Hepatocyte (in vitro differentiated cells): ENCODE data around the gene ACTC1. TPM values are rescaled to one million over a fixed set of nuclear protein-coding genes. Genes with fewer than 3 reads are reported as not detected.

ENCODE experiments used
- DNase-seq: peaks from one replicate; pipeline ENCODE4 v3.0.0-alpha.2; 2016; ENCODE audit warnings: low spot score
- H2AFZ ChIP-seq: fragments of 200-600 bp; sonication (generic); 2 replicates; pipeline ENCODE4 v1.6.0; 2016; ENCODE audit warnings: antibody characterized with exemption, mild to moderate bottlenecking
- H3K27ac ChIP-seq: fragments of 200-600 bp; sonication (generic); 2 replicates; pipeline ENCODE4 v1.5.1; 2016; ENCODE audit warnings: mild to moderate bottlenecking
- H3K27me3 ChIP-seq: fragments of 200-600 bp; sonication (generic); 2 replicates; pipeline ENCODE4 v1.6.1; 2016
- H3K36me3 ChIP-seq: fragments of 200-600 bp; sonication (generic); replicated peaks from 2 replicates; pipeline ENCODE4 v1.5.1; 2016; ENCODE audit warnings: low read depth; ENCODE audit not compliant: insufficient read depth
- H3K4me1 ChIP-seq: fragments of 200-600 bp; sonication (generic); 2 replicates; pipeline ENCODE4 v1.5.1; 2016; ENCODE audit warnings: mild to moderate bottlenecking, moderate library complexity; ENCODE audit not compliant: insufficient read depth
- H3K4me2 ChIP-seq: fragments of 200-600 bp; sonication (generic); 2 replicates; pipeline ENCODE4 v1.6.0; 2016
- H3K4me3 ChIP-seq: fragments of 200-600 bp; sonication (generic); 2 replicates; pipeline ENCODE4 v1.5.1; 2016; ENCODE audit warnings: mild to moderate bottlenecking
- H3K79me2 ChIP-seq: fragments of 200-600 bp; sonication (generic); 2 replicates; pipeline ENCODE4 v1.6.0; 2017; ENCODE audit warnings: mild to moderate bottlenecking
- H3K9me2 ChIP-seq: fragments of 200-600 bp; sonication (generic); replicated peaks from 2 replicates; pipeline ENCODE4 v1.6.0; 2017; ENCODE audit warnings: mild to moderate bottlenecking; ENCODE audit not compliant: insufficient read depth
- H3K9me3 ChIP-seq: fragments of 200-600 bp; sonication (generic); 2 replicates; pipeline ENCODE4 v1.5.1; 2016; ENCODE audit warnings: low read depth, mild to moderate bottlenecking
- H4K20me1 ChIP-seq: fragments of 200-600 bp; sonication (generic); 2 replicates; pipeline ENCODE4 v1.6.0; 2016; ENCODE audit warnings: mild to moderate bottlenecking; ENCODE audit not compliant: insufficient read depth, poor library complexity, severe bottlenecking
- EZH2 ChIP-seq: fragments of 200-600 bp; sonication (generic); IDR thresholded peaks from 2 replicates; pipeline ENCODE4 v1.6.1; 2016; ENCODE audit warnings: antibody characterized with exemption, mild to moderate bottlenecking, borderline replicate concordance
- EZH2phosphoT487 ChIP-seq: fragments of 200-600 bp; sonication (generic); IDR thresholded peaks from one replicate; pipeline ENCODE4 v1.6.1; 2018; ENCODE audit warnings: antibody characterized with exemption, mild to moderate bottlenecking, low read depth, moderate library complexity; ENCODE audit not compliant: unreplicated experiment, severe bottlenecking
- WGBS: methylation state at CpG from one replicate; pipeline ENCODE4 v1.1.6; 2016; ENCODE audit warnings: low lambda C conversion rate; ENCODE audit errors: missing lambda C conversion rate; 5-methylcytosine and 5-hydroxymethylcytosine counted together
- polyA plus RNA-seq: library from polyadenylated mRNA; unstranded; fragments of >200 nt; fragmentation: Nextera tagmentation; extraction: Ambion mirVana; gene quantifications from 2 replicates; pipeline ENCODE4 v1.2.1, GENCODE V29; 2016
- total RNA-seq: library from RNA; depleted of rRNA; stranded (reverse); fragments of >200 nt; gene quantifications from 2 replicates; pipeline ENCODE4 v1.2.3, GENCODE V29; 2014
- TF ChIP-seq, protein P1 (sequence below): fragments of 200-600 bp; sonication (generic); IDR thresholded peaks from 2 replicates; pipeline ENCODE4 v1.5.1; 2016; ENCODE audit warnings: antibody characterized with exemption, mild to moderate bottlenecking; ENCODE audit not compliant: poor library complexity

The ACTC1 gene
- total and polyA plus RNA-seq, 2 experiments from 2014 or later = 1.7 to 4.7 TPM

DNA sequence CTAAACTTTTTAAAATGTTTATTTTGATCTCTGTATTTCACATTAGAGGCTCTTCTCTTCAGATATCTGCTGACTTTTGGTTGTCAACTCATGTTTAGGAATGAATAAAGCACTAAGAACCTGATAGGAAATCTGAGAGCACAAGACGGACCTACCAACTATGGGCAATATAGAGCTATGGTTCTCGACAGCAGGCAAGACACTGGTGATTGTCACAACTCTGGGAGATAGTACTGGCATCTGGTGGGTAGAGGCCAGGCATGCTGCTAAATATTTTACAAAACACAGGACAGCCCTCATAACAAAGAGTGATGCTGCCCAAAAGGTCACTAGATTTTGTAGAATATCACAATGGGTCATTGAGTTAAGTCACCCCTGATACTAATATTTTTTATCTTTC lies 23.0 kb downstream of the ACTC1 start:
- 90% methylated on average over 2 of the region's 2 CpGs for WGBS
- no peak for TF ChIP-seq EZH2
- TF ChIP-seq, protein P1, sequence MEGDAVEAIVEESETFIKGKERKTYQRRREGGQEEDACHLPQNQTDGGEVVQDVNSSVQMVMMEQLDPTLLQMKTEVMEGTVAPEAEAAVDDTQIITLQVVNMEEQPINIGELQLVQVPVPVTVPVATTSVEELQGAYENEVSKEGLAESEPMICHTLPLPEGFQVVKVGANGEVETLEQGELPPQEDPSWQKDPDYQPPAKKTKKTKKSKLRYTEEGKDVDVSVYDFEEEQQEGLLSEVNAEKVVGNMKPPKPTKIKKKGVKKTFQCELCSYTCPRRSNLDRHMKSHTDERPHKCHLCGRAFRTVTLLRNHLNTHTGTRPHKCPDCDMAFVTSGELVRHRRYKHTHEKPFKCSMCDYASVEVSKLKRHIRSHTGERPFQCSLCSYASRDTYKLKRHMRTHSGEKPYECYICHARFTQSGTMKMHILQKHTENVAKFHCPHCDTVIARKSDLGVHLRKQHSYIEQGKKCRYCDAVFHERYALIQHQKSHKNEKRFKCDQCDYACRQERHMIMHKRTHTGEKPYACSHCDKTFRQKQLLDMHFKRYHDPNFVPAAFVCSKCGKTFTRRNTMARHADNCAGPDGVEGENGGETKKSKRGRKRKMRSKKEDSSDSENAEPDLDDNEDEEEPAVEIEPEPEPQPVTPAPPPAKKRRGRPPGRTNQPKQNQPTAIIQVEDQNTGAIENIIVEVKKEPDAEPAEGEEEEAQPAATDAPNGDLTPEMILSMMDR = no peak
- no peak for TF ChIP-seq EZH2phosphoT487
- H3K9me3 ChIP-seq = no peaks in the 10 kb centered on the region

DNA sequence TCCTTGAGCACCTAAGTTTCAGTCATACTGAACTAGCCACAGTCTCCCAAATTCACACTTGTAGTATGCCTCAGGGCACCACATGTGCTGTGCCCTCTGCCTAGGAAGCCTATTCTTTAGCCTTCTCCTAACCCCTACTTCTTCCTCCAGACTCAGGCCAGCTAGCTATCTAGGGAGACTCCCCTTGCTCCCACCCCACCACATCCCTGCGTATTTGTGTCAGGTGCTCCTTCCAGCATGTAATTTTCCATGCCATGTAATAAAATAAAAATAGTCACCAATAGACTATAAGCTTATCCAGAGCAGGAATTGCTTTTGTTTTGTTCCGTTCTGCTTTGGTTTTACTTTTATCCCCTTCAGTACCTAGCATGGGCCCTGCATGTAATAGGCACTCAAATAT lies 25.6 kb downstream of the ACTC1 start:
- H3K9me3 ChIP-seq = no peaks in the 10 kb centered on the region

More for the DNA sequence above, 23.0 kb downstream of the ACTC1 start:
- no peaks in the 10 kb centered on the region for H3K4me1 ChIP-seq
- H3K4me2 ChIP-seq = no peak overlapping the region
- no peaks in the 10 kb centered on the region for H3K27me3 ChIP-seq
- H3K79me2 ChIP-seq = no peaks in the 10 kb centered on the region
- H3K36me3 ChIP-seq = no peaks in the 10 kb centered on the region
- no peak overlapping the region for H3K27ac ChIP-seq
- H2AFZ ChIP-seq = no peak overlapping the region
- no peaks in the 10 kb centered on the region for H3K9me2 ChIP-seq
- no peak overlapping the region for H3K4me3 ChIP-seq
- DNase-seq = no peak
- no peaks in the 10 kb centered on the region for H4K20me1 ChIP-seq

DNA sequence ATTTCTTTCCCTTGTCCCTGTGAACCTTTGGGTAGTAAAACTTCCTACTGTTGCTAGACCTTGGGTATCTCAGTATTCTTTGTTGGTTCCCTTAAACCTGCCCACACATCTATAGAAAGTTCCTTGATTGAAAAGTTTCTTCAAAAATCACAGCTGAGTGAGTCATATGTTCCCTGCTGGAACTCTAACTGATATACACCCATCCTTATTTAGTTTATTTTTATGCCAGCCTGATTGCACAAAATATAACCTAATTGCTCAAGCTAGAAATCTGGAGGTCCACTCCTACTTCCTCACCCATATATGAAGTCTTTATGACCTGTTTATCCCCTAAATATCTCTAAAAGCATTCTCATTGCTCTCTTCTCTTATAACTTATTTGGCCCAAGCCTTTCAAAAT lies 26.8 kb downstream of the ACTC1 start:
- Histone ChIP-seq H2AFZ (no peak overlapping the region), H3K79me2 (no peaks in the 10 kb centered on the region), H3K4me3 (no peak overlapping the region), H3K27ac (no peak overlapping the region), H3K9me3 (no peaks in the 10 kb centered on the region), H3K9me2 (no peaks in the 10 kb centered on the region), H3K4me1 (no peaks in the 10 kb centered on the region), H3K27me3 (no peaks in the 10 kb centered on the region), H3K4me2 (no peak overlapping the region), H4K20me1 (no peaks in the 10 kb centered on the region), H3K36me3 (no peaks in the 10 kb centered on the region)
- no peak for DNase-seq
- TF ChIP-seq EZH2phosphoT487 (no peak), EZH2 (no peak)
- TF ChIP-seq, protein P1 = no peak

More for the DNA sequence above, 25.6 kb downstream of the ACTC1 start:
- no peak overlapping the region for H2AFZ ChIP-seq
- no peak for DNase-seq
- no peaks in the 10 kb centered on the region for H3K79me2 ChIP-seq
- H3K27me3 ChIP-seq = no peaks in the 10 kb centered on the region
- H3K36me3 ChIP-seq = no peaks in the 10 kb centered on the region
- no peaks in the 10 kb centered on the region for H3K9me2 ChIP-seq
- H3K4me2 ChIP-seq = no peak overlapping the region
- no peak overlapping the region for H3K27ac ChIP-seq
- WGBS = 95% methylated on average over 2 of the region's 2 CpGs
- H3K4me1 ChIP-seq = no peaks in the 10 kb centered on the region
- TF ChIP-seq EZH2 (no peak), EZH2phosphoT487 (no peak)
- TF ChIP-seq, protein P1 = no peak
- no peak overlapping the region for H3K4me3 ChIP-seq
- no peaks in the 10 kb centered on the region for H4K20me1 ChIP-seq

DNA sequence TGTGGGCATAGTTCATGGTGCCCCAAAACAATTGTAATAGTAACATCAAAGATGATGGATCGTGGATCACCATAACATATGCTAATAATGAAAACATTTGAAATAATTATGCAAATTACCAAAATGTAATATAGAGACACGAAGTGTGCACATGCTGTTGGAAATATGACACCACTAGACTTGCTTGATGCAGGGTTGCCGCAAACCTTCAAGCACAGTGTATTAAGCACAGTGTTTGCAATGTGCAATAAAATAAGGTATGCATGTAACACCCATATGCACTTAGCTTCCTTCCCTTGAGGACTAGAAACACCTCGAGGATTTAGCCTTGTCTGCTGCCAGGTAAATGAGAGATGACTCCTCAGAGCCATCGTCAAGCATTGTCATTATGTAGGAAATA lies 29.6 kb downstream of the ACTC1 start:
- Histone ChIP-seq H3K9me2 (no peaks in the 10 kb centered on the region), H3K27me3 (no peaks in the 10 kb centered on the region), H3K4me2 (no peak overlapping the region), H3K4me3 (no peak overlapping the region), H3K79me2 (no peaks in the 10 kb centered on the region), H3K9me3 (no peaks in the 10 kb centered on the region), H2AFZ (no peak overlapping the region), H3K36me3 (no peaks in the 10 kb centered on the region), H4K20me1 (no peaks in the 10 kb centered on the region), H3K4me1 (no peaks in the 10 kb centered on the region), H3K27ac (no peak overlapping the region)
- WGBS = 72% methylated on average over 5 of the region's 5 CpGs
- no peak for DNase-seq
- TF ChIP-seq EZH2 (no peak), EZH2phosphoT487 (no peak)
- TF ChIP-seq, protein P1 = no peak
